Keratinocyte (primary cell): ENCODE results near the gene MCEE. TPM values are rescaled to one million over a fixed set of nuclear protein-coding genes. Genes with fewer than 3 reads are reported as not detected.

Experiments used
- DNase-seq: peaks from one replicate; pipeline ENCODE4 v3.0.0-alpha.2; 2011; ENCODE audit warnings: low read depth, missing footprints, low spot score
- FAIRE-seq: peaks from 2 replicates; lab custom pipeline; 2011; peaks lifted over from hg19 to GRCh38; lab: Jason Lieb, UNC
- H2AFZ ChIP-seq: 2 replicates; pipeline ENCODE4 v1.6.0; 2012; ENCODE audit warnings: low read length, control low read depth, inconsistent platforms; ENCODE audit not compliant: control insufficient read depth
- H3K27ac ChIP-seq: 2 replicates; pipeline ENCODE4 v1.5.1; 2011; ENCODE audit warnings: low read length; ENCODE audit not compliant: control insufficient read depth, insufficient read depth
- H3K27me3 ChIP-seq: 3 replicates; pipeline ENCODE4 v1.6.0; 2011; ENCODE audit warnings: low read length; ENCODE audit not compliant: control insufficient read depth, insufficient read depth; ENCODE audit errors: extremely low read depth
- H3K36me3 ChIP-seq, 2 experiments: 2 replicates in 1 of 2; 3 replicates in 1 of 2; pipeline ENCODE4 v1.5.1; 2011; ENCODE audit warnings: low read length in 2 of 2, mild to moderate bottlenecking in 1 of 2; ENCODE audit not compliant: control insufficient read depth in 2 of 2, insufficient read depth in 2 of 2; ENCODE audit errors: extremely low read depth in 1 of 2
- H3K4me1 ChIP-seq: 3 replicates; pipeline ENCODE4 v1.5.1; 2011; ENCODE audit warnings: low read length; ENCODE audit not compliant: control insufficient read depth, insufficient read depth; ENCODE audit errors: extremely low read depth
- H3K4me2 ChIP-seq: 3 replicates; pipeline ENCODE4 v1.6.0; 2011; ENCODE audit warnings: low read depth, low read length; ENCODE audit not compliant: control insufficient read depth, insufficient read depth; ENCODE audit errors: extremely low read depth
- H3K4me3 ChIP-seq, 3 experiments: fragments of 200-600 bp in 1 of 3; sonication (generic) in 1 of 3; 2 replicates in 2 of 3; 3 replicates in 1 of 3; pipeline ENCODE4 v1.5.1; 2011 to 2016; ENCODE audit warnings: low read length in 3 of 3, mild to moderate bottlenecking in 3 of 3, control low read depth in 2 of 3, inconsistent platforms in 1 of 3, low read depth in 1 of 3, mixed read lengths in 1 of 3, mixed run types in 1 of 3, moderate library complexity in 1 of 3; ENCODE audit not compliant: control insufficient read depth in 2 of 3, insufficient read depth in 2 of 3; ENCODE audit errors: extremely low read depth in 1 of 3
- H3K79me2 ChIP-seq: 2 replicates; pipeline ENCODE4 v1.6.0; 2012; ENCODE audit warnings: low read length; ENCODE audit not compliant: control insufficient read depth, insufficient read depth
- H3K9ac ChIP-seq: 3 replicates; pipeline ENCODE4 v1.6.0; 2011; ENCODE audit warnings: low read length; ENCODE audit not compliant: control insufficient read depth, insufficient read depth; ENCODE audit errors: extremely low read depth
- H3K9me1 ChIP-seq: 3 replicates; pipeline ENCODE4 v1.6.0; 2011; ENCODE audit warnings: low read length; ENCODE audit not compliant: control insufficient read depth, insufficient read depth; ENCODE audit errors: extremely low read depth
- H3K9me3 ChIP-seq: 2 replicates; pipeline ENCODE4 v1.5.1; 2012; ENCODE audit warnings: low read depth, low read length; ENCODE audit not compliant: control insufficient read depth
- H4K20me1 ChIP-seq: 3 replicates; pipeline ENCODE4 v1.6.0; 2011; ENCODE audit warnings: low read length; ENCODE audit not compliant: control insufficient read depth, insufficient read depth; ENCODE audit errors: extremely low read depth
- CTCF ChIP-seq, 3 experiments: IDR thresholded peaks in 1 of 3; conservative IDR thresholded peaks in 1 of 3; optimal IDR thresholded peaks in 1 of 3; 2 replicates in 2 of 3; 3 replicates in 1 of 3; pipeline versions ENCODE3 to v1.5.1; 2011; ENCODE audit warnings: low read length in 3 of 3, mild to moderate bottlenecking in 3 of 3, moderate library complexity in 2 of 3, control low read depth in 1 of 3, inconsistent platforms in 1 of 3; ENCODE audit not compliant: insufficient read depth in 2 of 3; ENCODE audit errors: extremely low read depth in 1 of 3
- EZH2 ChIP-seq: IDR thresholded peaks from one replicate; pipeline ENCODE4 v1.6.1; 2012; ENCODE audit warnings: inconsistent platforms, mild to moderate bottlenecking, low read length, moderate library complexity
- dilution Hi-C: fragments of 300-500 bp; cut with MboI; formaldehyde crosslinking; loops from one replicate; pipeline ENCODE4 v1.7.0; 2020; ENCODE audit warnings: low sequenced_read_pairs; ENCODE audit not compliant: extremely low pct_ligation_motif_present
- polyA plus RNA-seq, 5 experiments: library from polyadenylated mRNA; depleted of rRNA in 3 of 5; stranded (reverse) in 3 of 5; stranded (forward) in 1 of 5; unstranded in 1 of 5; fragments of >200 nt; gene quantifications; 1 replicate in 1 of 5; 2 replicates in 3 of 5; 3 replicates in 1 of 5; pipeline versions ENCODE4 v1.2.1 to v1.2.3, GENCODE V29; 2011 to 2012; ENCODE audit warnings: missing spikeins in 2 of 5, low read depth in 1 of 5, low replicate concordance in 1 of 5

The MCEE gene
- polyA plus RNA-seq, 1 donor (not counting 4 experiments of a cell fraction or from before 2014, with no cell fraction given), result 7.4 TPM

- Histone ChIP-seq H4K20me1 (no peaks in the 10 kb centered on the region), H3K9me3 (no peaks in the 10 kb centered on the region), H3K4me3 (peak overlapping the region in 1 of 3 experiments; percentile 21), H3K36me3 (peaks cover 10 to 11% of the 10 kb centered on the region in 2 experiments), H3K27ac (peak overlapping the region; percentile 63), H3K79me2 (peaks cover 16% of the 10 kb centered on the region), H3K9ac (peak overlapping the region; percentile 48), H3K4me1 (peaks cover 51% of the 10 kb centered on the region), H3K4me2 (peak overlapping the region; percentile 73), H2AFZ (no peak overlapping the region), H3K27me3 (no peaks in the 10 kb centered on the region), H3K9me1 (peaks cover 4% of the 10 kb centered on the region)
- DNase-seq (no peak), FAIRE-seq (peak; percentile 41)
- dilution Hi-C loops, result no loop called here
- TF ChIP-seq EZH2 (no peak), CTCF (optimal IDR thresholded peaks at IDR 0.05 in 1 of 3, IDR thresholded peaks at IDR 0.05 in 1 of 3, conservative IDR thresholded peaks at IDR 0.05 in 1 of 3; ENCODE audit: extremely low read depth in 1 of 3, insufficient read depth in 2 of 3, low read length in 3 of 3) (peak; percentile 50 to 61 (median 56))
Observed at GRCh38 chr2:71070294-71071093, 59.5 kb downstream of the MCEE start.

GRCh38 chr2:71069376-71069775 is 60.7 kb downstream of the MCEE start:
- Histone ChIP-seq H3K27ac (peak overlapping the region; percentile 92), H3K36me3 (peaks cover 8 to 10% of the 10 kb centered on the region in 2 experiments), H3K9ac (peak overlapping the region; percentile 91), H3K4me2 (peak overlapping the region; percentile 73), H4K20me1 (no peaks in the 10 kb centered on the region), H3K79me2 (peaks cover 16% of the 10 kb centered on the region), H2AFZ (no peak overlapping the region), H3K4me3 (peak overlapping the region; percentile 73 to 91 (median 87)), H3K27me3 (no peaks in the 10 kb centered on the region), H3K9me1 (peaks cover 4% of the 10 kb centered on the region), H3K9me3 (no peaks in the 10 kb centered on the region), H3K4me1 (peaks cover 55% of the 10 kb centered on the region)
- FAIRE-seq (no peak), DNase-seq (no peak)
- dilution Hi-C loops, result no loop called here
- TF ChIP-seq CTCF (optimal IDR thresholded peaks at IDR 0.05 in 1 of 3, IDR thresholded peaks at IDR 0.05 in 1 of 3, conservative IDR thresholded peaks at IDR 0.05 in 1 of 3; ENCODE audit: extremely low read depth in 1 of 3, insufficient read depth in 2 of 3, low read length in 3 of 3) (no peak), EZH2 (no peak)
